Globus pallidus (tissue), 1 donor: ENCODE results near the gene PRRC1.
"Not testable (repeated sequence)": the region's sequence is repeated elsewhere in the genome, so short reads cannot be mapped to it uniquely, and the experiment has no call there.

Experiments used
- DNase-seq: peaks from one replicate; pipeline ENCODE4 v3.0.0-alpha.2; 2015; ENCODE audit warnings: low spot score

PRRC1 gene

DNA sequence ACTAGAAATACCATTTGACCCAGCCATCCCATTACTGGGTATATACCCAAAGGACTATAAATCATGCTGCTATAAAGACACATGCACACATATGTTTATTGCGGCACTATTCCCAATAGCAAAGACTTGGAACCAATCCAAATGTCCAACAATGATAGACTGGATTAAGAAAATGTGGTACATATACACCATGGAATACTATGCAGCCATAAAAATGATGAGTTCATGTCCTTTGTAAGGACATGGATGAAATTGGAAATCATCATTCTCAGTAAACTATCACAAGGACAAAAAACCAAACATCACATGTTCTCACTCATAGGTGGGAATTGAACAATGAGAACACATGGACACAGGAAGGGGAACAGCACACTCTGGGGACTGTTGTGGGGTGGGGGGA lies 27.8 kb downstream of the PRRC1 start:
- DNase-seq, result not testable (repeated sequence)

DNA sequence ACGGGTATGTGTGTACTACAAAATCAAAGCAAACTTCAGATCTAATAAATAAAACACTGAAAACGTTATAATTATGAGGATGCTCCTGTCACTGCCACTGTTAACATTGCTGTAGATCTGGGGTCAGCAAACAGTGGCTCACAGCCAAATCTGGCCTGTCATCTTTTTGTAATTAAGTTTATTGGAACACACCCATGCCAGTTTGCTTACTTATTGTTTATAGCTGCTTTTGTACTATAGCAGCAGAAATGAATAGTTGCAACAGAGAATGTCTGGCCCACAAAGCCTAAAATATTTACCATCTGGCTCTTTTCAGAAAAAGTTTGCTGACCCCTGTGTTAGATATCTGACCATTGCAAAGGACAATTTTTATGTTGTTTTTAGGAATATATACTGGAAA lies 32.1 kb downstream of the PRRC1 start:
- no peak for DNase-seq

DNA sequence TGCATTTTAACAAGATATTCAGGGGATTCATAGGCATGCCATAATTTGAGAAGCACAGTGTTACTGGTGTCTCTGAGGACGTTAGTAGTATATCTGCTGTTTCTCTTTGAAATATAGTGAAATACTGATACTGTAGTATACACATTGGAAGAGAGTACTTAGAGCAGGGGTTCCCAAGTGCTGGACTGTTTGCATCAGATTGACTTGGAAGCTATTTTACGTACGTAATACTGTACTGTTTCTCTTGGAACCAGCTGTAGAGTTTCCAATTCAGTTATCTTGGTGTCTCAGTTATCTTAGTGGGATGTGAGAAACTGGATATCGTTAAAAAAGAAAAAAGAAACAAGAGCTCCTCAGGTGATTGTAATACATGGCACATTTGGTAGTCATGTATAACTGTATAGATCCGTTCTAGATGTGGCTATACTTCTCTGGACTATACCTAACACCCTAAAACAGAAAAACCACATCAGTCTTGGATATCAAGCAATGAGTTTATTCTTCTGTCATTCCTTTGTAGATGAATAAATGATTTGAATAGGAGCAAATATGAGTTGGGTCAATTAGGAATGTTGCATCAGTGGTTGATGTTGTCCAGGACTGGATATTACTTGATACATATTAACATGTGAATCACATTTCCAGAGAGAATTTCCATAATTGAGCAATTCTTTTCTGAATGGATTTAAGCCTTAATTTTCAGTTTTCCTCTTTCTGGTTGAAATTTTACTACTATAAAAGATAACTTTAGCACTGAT lies 33.4 kb downstream of the PRRC1 start:
- DNase-seq, result no peak

DNA sequence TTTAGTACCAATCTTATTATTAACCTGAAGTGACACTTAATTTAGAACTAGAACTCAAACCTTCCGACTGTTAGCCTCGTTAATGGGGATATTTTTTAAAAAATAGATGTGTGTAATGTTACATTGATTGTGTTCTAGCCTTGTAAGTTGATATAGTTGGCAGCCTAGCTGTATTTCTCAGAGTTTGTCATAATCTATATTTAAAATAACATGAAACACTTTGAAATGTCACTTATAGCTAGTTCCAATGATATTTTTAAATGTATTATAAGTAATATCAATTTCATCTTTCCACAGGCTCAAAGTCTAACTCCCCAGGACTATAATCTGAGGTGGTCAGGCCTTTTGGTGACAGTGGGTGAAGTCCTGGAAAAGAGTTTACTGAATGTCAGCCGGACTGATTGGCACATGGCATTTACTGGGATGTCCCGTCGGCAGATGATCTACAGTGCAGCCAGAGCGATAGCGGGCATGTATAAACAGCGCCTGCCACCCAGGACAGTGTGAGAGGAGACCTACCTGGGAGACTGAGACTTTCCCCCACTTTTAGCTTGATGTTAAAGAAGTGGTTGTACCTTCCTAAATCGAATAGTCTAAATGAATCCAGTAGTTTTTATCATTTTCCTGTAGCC lies 34.1 kb downstream of the PRRC1 start:
- DNase-seq, result no peak

DNA sequence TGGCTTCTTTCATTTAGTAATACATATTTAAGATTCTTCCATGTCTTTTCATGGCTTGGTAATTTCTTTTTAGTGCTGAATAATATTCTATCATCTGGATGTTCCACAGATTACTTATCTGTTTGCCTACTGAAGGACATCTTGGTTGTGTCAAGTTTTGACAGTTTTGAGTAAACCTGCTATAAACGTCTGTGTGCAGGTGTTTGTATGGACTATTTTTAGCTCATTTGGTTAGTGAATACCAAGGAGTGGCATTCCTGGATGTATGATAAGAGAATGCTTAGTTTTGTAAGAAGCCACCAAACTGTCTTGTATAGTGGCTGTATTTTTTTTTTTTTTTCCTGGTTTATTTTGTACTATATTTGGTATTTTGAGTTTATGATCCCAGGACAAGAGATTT lies 38.4 kb downstream of the PRRC1 start:
- no peak for DNase-seq

DNA sequence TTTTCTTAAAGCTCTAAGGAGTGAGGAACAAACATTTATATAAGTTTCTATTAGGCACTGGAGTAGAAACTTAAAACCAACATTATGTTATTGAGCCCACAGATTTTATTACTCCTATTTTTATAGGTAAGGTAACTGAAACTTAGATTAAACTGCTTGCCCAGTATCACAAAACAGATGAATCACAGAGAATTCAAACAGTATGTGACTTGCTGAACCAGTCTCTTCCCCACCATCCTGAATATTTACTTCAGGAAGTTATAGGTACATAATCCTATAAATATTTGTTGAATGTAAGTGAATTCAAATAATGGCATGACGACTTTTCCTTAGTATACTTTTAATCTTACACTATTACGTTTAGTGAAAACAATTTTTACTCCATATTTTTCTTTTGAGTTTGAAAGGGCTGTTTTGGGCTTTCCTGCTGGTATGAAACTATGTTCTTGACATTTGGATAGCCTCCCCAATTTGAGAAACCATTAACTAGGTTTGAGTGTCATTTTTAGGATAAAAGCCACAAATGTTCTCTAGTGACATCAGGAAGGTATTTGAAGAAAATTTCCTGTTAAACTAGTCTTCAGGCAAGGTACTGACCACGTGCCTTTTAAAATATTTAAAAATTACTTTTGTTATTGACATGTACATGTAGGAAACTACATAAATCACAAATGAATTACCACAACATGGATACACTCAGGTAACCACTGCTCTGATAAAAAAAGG lies 39.3 kb downstream of the PRRC1 start:
- DNase-seq, result no peak

DNA sequence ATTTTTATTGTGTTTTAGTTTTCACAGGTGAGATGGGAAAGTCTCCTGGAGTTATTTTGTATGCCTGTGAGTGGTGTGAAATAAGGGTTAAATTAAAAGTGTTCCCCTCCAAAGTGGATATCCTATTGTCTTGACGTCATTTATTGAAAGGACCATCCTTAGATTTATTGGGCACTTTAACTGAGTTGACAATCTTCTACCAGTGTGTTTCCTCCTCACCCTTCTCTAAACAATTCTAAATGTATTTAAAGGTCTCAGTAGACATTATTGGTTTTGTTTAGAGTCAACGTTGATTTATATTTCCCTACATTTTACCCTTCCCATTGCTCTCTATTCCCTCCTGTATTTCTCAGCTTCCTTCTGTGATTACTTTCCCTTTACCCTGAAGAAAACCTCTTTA lies 40.8 kb downstream of the PRRC1 start:
- DNase-seq, result no peak

DNA sequence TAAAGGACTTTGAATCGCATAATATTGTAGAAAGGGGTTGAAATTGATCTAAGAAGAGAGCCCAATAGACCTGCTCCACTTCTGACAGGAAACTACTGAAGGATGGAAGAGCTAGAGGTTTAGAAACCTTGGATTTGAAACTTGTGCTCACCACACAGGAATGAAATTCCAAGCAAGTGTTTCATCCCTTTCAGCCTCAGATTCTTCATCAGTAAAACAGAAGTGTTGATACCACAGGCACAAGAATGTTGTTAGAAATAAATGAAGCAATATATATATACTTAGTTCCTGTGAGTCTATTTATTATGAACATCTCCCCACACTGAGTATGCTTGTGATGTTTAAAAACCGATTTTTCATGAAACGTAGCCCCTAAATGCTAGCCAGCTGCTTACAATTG lies 43.8 kb downstream of the PRRC1 start:
- no peak for DNase-seq

DNA sequence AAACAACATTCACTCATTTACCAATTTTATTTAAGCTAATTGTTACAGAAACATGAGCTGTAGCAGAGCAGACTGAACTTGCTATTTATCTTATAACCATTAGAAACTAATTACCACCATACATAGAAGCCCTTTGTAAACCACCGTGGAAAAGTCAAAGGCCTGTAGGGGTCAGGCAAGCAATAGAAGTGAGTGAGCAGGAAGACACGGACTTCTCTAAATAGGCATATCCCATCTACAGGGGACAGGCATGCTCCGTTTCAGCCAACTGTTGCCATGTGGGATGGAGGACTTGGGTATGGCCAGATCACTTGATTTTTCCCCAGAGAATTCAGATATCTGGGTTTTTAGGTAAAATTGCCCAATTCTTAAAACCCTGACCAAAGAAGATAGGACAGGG lies 44.8 kb downstream of the PRRC1 start:
- DNase-seq, result peak; percentile 35

DNA sequence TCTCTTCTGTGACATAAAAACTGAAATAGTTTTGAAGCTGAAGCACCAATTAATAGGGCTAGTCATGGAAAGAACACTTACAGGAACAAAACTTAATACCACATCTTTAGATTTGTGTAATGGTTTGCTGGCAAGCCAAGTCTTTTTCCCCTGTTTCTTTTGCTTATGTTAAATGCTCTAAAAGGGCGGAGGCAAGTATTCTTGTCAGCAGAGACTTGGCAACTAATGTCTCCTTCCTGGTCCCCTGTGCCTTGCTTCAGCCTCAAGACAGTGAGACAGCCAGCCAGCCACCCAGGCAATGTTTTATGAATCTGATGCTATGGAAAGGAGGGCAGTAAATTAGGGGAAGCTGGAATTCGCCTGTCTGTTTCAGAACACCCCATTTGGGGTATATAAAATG lies 45.7 kb downstream of the PRRC1 start:
- no peak for DNase-seq

DNA sequence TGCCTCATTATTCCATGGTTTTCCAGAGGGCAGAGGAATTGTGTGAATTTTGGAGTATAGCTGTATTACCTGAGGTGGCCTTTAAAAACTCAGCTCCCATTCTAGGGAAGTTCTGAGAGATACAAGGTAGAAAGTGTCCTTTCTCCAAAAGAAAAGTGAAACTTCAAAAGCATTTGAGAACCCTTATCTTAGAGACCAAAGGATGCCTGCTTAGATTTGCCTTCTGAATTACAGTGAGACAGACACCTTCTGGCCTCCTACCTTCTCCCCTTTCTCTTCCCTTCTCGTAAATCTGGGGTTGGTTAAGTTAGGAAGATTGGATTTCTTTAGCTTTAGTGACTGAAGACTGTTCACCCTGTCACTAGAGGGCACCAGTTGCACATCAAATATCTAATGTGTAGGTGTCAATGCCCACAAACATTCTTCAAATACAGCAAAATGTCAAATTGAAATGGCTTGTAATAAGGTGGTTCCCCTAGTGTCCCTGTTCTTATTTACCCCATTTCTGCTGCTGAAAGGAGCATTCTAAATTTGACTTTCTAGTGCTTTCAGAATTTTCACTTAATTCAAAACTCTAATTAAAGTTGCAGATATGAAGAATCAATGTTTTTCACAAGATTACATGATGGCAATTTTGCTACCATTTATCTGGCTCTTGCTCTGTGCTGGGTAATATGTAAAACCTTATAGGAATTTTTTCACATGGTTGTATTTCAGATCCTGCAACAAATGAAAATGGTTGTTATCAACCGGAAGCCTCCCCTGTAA lies 46.7 kb downstream of the PRRC1 start:
- peak; percentile 63 for DNase-seq

DNA sequence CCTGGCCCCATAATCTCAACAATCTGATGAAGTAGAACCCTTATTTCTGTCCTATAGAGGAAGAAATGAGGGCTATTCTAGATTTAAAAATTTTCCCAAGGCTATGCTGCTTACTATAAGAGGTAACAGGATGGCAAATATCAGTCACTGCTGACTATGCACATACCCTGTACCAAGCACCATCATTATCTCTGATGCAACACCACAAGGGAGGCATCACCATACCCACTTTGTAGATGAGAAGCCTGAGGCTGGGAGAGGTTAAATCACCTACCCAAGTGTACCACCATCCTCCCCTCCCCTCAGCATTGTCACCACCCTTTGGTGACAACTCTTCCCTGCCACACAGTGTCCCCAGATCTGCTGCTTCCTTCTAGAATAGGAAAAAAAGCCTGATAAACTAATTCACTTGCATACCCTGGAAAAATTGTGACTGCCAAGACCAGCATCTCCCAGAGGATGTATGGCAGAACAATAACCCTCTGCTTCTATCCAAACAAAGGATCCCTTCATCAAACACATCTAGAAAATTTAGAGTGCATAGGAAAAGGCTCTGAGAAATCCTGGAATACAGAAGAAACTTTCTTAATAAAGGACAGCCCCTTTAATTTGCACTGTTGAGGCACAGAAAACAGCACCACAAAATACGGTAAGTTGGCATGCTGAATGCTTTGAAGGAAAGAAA lies 48.3 kb downstream of the PRRC1 start:
- DNase-seq, result peak; percentile 51

DNA sequence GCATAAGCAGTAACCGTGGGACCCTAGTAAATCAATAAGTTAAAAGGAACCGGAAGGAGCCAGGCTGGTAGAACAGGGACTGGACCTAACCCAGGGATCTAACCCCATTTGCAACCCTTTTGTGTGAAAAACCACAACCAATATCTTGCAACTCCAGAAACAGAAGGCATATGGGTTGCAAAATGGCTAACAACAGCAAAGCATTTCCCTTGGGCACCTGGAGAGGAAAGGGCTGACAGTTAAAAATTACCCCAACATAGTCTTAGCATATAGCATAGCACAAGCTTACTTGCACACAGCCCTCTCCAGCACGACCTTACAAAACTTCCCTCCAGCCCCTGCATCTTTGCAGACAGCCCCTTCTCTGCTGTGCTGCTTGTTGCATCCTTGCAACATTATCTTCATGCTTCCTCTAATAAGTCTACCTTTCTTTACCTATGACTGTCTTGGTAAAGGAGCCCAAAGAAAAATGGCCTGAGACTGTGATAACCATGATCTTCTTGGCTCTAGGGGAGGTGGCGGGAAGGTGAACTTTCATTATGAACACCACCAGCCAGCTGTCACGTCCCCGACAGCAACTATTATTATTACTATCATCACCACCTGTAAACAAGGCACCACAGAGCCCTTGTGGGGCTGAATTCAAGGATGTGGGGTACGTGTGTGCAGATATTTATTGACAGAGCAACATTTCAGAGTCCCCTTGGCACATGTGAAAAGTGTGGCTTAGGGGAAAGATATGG lies 49.8 kb downstream of the PRRC1 start:
- DNase-seq, result no peak

DNA sequence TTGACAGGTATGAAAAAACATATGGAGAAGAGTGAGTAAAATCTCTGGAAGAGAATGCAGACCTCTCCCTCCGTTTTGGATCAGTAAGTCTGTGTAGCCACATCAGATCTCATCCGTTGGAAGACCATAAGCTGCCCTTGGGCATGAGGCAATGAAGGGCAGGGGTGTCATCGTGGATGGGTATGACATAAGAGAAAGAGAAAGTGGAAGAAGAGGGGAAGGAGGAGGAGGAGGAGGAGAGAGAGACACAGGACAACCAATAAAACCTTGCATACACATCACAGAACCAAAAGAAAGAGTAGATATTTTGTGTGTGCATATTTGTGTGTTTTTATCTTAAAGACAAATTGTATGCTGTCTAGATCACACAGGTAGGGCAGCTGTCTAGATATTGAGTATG lies 50.7 kb downstream of the PRRC1 start:
- no peak for DNase-seq

DNA sequence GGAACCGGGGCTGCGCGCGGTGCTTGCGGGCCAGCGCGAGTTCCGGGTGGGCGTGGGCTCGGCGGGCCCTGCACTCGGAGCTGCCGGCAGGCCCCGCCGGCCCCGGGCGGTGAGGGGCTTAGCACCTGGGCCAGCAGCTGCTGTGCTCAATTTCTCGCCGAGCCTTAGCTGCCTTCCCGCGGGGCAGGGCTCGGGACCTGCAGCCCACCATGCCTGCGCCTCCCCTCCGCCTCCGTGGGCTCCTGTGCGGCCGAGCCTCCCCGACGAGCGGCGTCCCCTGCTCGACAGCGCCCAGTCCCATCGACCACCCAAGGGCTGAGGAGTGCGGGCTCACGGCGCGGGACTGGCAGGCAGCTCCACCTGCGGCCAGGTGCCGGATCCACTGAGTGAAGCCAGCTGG lies 52.0 kb downstream of the PRRC1 start:
- DNase-seq, result not testable (repeated sequence)

DNA sequence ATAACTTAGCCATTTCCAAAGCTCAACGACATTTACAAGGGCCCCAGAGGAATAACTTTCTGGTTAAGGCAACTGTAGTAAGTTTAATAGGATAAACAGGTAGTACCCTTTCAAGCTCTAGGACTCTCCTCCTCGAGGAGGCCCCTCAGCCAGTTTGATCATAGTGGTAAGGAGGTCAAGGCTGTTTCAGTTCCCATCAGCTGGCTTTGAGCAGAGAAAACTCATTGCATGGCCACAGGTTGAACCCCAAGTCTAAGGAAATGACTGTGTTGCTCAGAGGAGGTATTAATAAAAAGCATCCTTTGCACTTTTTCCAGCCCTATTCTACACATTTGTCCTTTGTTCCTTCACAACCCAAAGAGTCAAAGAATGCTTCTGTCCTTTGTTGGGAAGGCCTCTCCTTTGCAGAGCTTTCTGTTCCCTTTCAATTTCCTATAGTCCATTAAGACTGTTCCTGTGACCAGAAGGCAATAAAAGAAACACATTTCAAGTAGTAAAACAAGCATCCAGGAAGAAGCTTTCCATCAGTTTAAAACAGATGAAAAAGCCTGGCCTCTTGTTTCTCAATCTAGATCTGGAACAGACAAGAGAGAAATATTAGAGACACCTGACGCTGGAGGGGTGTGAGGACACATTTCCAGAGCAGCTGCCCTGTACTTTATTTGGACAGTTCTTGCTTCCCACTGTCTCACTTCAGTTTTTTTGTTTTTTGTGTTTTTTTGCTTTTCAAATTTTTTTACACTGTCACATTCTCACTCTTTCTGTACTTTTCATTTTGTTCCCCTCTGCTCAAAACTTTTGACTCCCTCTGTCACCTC lies 54.1 kb downstream of the PRRC1 start:
- no peak for DNase-seq

DNA sequence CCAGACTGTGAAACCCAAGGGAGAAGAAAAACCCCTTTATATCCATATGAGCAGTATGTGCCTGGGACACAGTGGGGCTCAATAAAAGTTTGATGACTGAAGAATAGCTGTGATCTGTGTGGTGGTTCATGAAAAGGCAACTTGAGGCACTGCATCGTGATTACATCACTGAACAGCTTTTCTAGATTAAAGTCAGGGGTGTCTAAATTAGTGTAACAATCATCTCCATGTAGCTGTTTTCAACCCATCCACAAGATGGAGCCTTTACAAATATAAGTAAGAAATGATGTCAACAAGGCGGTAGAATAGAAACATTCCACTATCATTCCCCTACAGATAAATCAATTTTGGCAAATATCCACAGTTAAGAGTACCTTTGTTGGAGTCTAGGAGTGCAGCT lies 55.5 kb downstream of the PRRC1 start:
- DNase-seq, result no peak

DNA sequence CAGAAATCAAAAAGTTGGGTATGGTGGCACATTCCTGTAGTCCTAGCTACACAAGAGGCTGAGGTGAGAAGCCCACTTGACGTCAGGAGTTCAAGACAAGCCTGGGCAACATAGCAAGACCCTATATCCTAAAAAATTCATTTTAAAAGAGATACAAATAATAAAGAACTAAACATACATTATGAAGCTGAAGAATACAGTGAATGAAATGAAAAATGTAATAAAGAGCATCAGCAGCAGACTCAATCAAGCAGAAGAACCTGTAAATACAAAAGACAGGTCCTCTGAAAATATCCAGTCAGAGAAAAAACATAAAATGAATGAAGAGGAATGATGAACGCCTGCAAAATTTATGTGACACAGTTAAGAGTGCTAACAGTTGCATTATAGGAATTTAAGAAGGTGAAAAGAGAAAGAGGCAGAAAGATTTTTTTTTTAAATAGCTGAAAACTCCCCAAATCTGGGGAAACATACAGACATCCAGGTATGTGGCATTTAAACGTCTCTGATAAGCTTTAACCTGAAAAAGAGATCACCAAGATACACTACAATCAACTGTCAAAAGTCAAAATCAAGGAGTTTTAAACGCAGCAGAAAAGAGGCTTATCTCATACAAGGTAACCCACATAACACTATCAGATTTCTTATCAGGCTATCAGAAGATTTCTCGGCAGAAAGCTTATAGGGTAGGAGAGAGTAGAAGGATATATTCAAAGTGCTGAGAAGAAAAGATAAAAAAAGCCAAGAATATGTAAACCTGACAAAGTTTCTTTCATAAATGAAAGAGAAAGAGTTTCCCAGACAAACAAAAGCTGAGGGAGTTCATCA lies 57.6 kb downstream of the PRRC1 start:
- no peak for DNase-seq

DNA sequence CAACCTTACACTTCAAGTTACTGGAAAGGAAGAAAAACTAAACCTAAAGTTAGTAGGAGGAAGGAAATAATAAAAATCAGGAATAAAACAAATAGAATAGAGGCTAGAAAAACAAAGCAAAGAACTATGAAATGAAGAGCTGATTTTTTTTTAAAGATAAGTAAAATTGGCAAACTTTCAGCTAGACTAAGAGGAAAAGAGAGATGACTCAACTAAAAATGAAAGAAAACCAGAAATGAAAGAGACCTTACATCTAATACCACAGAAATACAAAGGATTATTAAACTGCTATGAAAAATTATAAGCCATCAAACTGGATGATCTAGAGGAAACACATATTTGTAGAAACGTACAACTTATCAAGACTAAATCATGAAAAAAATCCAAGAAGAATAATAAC lies 60.0 kb downstream of the PRRC1 start:
- no peak for DNase-seq
